Activated CD8-positive, alpha-beta T cell treated with anti-CD3 and anti-CD28 coated beads for 36 hours (primary cell): ENCODE measurements around the gene BRSK2. TPM values are rescaled to one million over a fixed set of nuclear protein-coding genes. Genes with fewer than 3 reads are reported as not detected.

Experiments used
- ATAC-seq: fragments of 200-7000 bp; cut with Tn5 transposase; one replicate; pipeline ENCODE4 v1.10.0; 2021; ENCODE audit warnings: mild to moderate bottlenecking, moderate library complexity
- CTCF ChIA-PET: fragments of 350-600 bp; sonication (Branson Sonifier 250); formaldehyde crosslinking; loops from one replicate; lab custom pipeline; 2021; ENCODE audit warnings: antibody characterized with exemption; lab: Charles Lee
- POLR2A ChIA-PET: fragments of 350-600 bp; sonication (Branson Sonifier 250); formaldehyde crosslinking; loops from one replicate; lab custom pipeline; 2021; ENCODE audit warnings: antibody characterized with exemption; lab: Charles Lee
- DNase-seq: peaks from one replicate; pipeline ENCODE4 v3.0.0-alpha.2; 2020
- H3K27ac Mint-ChIP-seq: one replicate; pipeline ENCODE4 v1.8.0; 2021; ENCODE audit warnings: mild to moderate bottlenecking, mixed read lengths
- H3K27me3 Mint-ChIP-seq: one replicate; pipeline ENCODE4 v1.8.0; 2021; ENCODE audit warnings: mixed read lengths
- H3K36me3 Mint-ChIP-seq: one replicate; pipeline ENCODE4 v1.8.0; 2021; ENCODE audit warnings: low read depth, mixed read lengths
- H3K4me1 Mint-ChIP-seq: one replicate; pipeline ENCODE4 v1.8.0; 2021; ENCODE audit warnings: low read depth, mixed read lengths
- H3K4me3 Mint-ChIP-seq: one replicate; pipeline ENCODE4 v1.8.0; 2021; ENCODE audit warnings: mild to moderate bottlenecking, moderate library complexity, mixed read lengths
- H3K9me3 Mint-ChIP-seq: one replicate; pipeline ENCODE4 v1.8.0; 2021; ENCODE audit warnings: mixed read lengths
- intact Hi-C: fragments of 100-400 bp; cut with micrococcal nuclease; formaldehyde crosslinking; loops from one replicate; pipeline ENCODE4 v1.10.0; 2022
- total RNA-seq, 2 experiments: library from RNA; stranded (reverse); gene quantifications; one replicate each; pipeline ENCODE4 v1.2.3, GENCODE V29; 2021
- TF ChIP-seq, protein P1 (sequence below): fragments of 200-600 bp; IDR thresholded peaks from one replicate; pipeline ENCODE4 v1.8.0; 2022; ENCODE audit warnings: antibody characterized with exemption, mild to moderate bottlenecking

The BRSK2 gene
- total RNA-seq, 2 experiments from 2014 or later = 1.1 to 2.0 TPM

DNA sequence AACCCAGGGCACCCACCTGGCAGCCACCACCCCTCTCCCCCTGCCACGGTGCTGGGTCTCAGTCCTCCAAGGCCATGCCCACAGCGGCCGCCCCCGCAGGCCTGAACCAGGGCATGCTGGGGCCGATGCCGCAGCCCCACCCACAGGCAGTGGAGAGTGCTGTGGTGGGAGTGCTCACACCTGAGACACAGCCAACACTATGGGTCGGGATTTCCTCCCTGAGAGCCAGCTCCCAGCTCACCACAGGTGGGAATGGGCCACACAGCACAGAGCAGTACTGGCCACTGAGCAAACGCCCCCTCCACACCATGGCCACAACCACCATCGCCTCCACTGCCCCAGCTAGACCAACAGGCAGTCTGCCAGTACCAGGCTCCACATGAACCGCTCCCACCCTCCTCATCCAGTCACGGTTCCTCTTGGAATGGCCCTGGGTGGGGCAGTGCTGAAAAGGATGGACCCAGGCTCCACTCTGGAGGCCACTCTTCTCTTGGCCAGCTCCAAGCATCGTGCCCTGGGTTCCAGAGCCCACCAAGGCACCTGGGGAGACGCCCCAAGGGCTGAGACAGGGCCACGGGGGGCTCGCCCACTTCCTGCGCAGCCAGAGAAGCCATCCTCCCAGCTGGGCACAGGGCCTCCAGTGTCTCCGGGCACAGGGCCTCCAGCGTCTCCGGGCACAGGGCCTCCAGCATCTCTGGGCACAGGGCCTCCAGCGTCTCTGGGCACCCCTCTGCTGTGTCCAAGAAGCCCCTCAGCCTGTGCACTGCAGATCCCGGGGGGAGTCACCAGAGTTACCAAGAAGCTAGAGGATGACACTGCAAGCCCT lies 82.7 kb downstream of the BRSK2 start:
- H3K27ac Mint-ChIP-seq = no peak overlapping the region
- TF ChIP-seq, protein P1, sequence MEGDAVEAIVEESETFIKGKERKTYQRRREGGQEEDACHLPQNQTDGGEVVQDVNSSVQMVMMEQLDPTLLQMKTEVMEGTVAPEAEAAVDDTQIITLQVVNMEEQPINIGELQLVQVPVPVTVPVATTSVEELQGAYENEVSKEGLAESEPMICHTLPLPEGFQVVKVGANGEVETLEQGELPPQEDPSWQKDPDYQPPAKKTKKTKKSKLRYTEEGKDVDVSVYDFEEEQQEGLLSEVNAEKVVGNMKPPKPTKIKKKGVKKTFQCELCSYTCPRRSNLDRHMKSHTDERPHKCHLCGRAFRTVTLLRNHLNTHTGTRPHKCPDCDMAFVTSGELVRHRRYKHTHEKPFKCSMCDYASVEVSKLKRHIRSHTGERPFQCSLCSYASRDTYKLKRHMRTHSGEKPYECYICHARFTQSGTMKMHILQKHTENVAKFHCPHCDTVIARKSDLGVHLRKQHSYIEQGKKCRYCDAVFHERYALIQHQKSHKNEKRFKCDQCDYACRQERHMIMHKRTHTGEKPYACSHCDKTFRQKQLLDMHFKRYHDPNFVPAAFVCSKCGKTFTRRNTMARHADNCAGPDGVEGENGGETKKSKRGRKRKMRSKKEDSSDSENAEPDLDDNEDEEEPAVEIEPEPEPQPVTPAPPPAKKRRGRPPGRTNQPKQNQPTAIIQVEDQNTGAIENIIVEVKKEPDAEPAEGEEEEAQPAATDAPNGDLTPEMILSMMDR = no peak
- no peak for ATAC-seq
- peaks cover 5% of the 10 kb centered on the region for H3K36me3 Mint-ChIP-seq
- no peak overlapping the region for H3K4me3 Mint-ChIP-seq
- POLR2A ChIA-PET = interaction anchor here (1.0 kb wide), 1 partner anchor 9 kb away, joined by 3 read pairs; no protein-coding TSS in a partner anchor
- CTCF ChIA-PET = no interaction called here
- H3K9me3 Mint-ChIP-seq = no peaks in the 10 kb centered on the region
- no peaks in the 10 kb centered on the region for H3K27me3 Mint-ChIP-seq
- DNase-seq = no peak
- intact Hi-C loops = no loop called here
- no peaks in the 10 kb centered on the region for H3K4me1 Mint-ChIP-seq

DNA sequence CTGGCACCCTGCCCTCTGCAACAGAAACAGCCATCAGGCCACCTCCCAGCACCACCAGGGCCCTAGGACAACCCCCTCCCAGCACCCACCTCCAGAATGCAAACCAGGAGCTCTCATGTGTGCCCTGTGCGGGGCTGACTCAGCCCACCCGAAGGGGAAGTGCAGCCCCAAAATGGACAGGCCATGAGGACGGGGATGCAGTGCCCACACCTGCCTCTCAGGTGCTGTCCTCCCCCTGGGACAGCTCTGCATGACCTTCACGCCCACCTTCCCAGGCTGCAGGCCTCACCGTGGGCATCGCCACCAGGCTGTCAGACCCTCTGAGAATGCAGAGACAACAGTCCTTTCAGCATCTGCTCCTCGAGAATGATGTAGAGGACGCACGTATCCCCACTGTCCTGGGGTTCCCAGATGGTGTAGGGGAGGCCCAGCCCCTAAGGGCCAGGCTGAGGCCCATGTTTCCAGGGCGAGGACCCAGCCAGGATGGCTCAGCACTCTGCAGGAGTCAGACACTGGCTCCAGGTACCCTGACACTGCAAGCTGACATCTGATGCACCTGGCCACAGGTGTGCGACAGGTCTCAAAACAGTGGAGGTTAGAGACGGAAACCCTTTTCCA lies 83.4 kb downstream of the BRSK2 start:
- H3K27me3 Mint-ChIP-seq = no peaks in the 10 kb centered on the region
- TF ChIP-seq, protein P1 = no peak
- DNase-seq (no peak), ATAC-seq (no peak)
- ChIA-PET POLR2A (interaction anchor here (1.0 kb wide), 1 partner anchor 10 kb away, joined by 3 read pairs; no protein-coding TSS in a partner anchor), CTCF (no interaction called here)
- intact Hi-C loops = no loop called here
- H3K4me1 Mint-ChIP-seq = no peaks in the 10 kb centered on the region
- H3K9me3 Mint-ChIP-seq = no peaks in the 10 kb centered on the region
- no peak overlapping the region for H3K4me3 Mint-ChIP-seq
- H3K36me3 Mint-ChIP-seq = peaks cover 5% of the 10 kb centered on the region
- no peak overlapping the region for H3K27ac Mint-ChIP-seq

DNA sequence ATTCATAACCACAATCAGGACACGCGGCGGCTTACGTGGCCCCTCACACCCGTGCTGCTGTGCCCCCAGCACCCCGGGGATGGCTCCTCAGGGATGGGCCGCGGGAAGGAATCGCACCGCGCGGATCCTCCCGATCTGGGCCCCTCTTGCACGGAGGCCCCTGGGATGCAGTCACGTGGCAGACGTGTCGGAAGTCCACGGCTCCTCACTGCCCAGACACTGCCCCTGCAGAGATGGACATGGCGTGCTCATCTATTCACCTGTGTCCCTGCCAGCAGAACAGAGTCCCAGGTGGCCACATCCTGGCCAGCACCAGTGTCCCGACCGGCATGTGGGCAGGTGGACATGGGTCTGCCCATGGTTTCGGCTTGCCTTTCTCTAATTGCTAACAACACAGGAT lies 84.1 kb downstream of the BRSK2 start:
- ATAC-seq (no peak), DNase-seq (no peak)
- TF ChIP-seq, protein P1 = no peak
- no peaks in the 10 kb centered on the region for H3K27me3 Mint-ChIP-seq
- no peak overlapping the region for H3K4me3 Mint-ChIP-seq
- POLR2A ChIA-PET = no interaction called here
- peaks cover 5% of the 10 kb centered on the region for H3K36me3 Mint-ChIP-seq
- H3K4me1 Mint-ChIP-seq = no peaks in the 10 kb centered on the region
- no peak overlapping the region for H3K27ac Mint-ChIP-seq
- CTCF ChIA-PET = no interaction called here
- H3K9me3 Mint-ChIP-seq = no peaks in the 10 kb centered on the region
- intact Hi-C loops = no loop called here

DNA sequence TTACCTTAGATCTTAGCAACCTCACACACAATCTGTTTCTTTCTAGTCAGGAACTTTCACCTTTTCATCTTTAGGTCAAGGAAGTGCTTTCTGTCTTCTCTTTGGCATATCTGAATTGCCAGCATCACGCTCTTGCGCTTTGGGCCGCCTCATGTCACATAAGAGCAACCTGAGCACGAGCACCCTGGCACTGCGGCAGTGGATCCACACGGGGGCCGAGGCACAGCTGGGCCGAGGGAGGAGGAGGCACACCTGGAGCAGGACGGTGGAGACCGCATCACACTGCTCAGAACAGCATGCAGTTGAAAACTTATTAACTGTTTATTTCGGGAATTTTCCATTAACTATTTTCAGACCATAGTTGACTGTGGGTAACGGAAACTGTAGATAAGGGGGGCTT lies 86.1 kb downstream of the BRSK2 start:
- intact Hi-C loops = no loop called here
- POLR2A ChIA-PET = no interaction called here
- no peak for ATAC-seq
- CTCF ChIA-PET = no interaction called here
- TF ChIP-seq, protein P1 = no peak
- Mint-ChIP-seq H3K4me1 (no peaks in the 10 kb centered on the region), H3K27me3 (no peaks in the 10 kb centered on the region), H3K4me3 (no peak overlapping the region), H3K9me3 (no peaks in the 10 kb centered on the region), H3K36me3 (peaks cover 5% of the 10 kb centered on the region), H3K27ac (no peak overlapping the region)
- DNase-seq = no peak
